Erythroblast (primary cell): ENCODE data around the gene PLCH2.
"Not testable (repeated sequence)": the region's sequence is repeated elsewhere in the genome, so short reads cannot be mapped to it uniquely, and the experiment has no call there.

Experiments used
- DNase-seq, 2 experiments: peaks; one replicate each; lab custom pipeline; 2025; lab: John Stamatoyannopoulos, UW
- GATA1 ChIP-seq: IDR thresholded peaks from 2 replicates; pipeline ENCODE4 v1.6.1; 2011; ENCODE audit warnings: low read depth, mild to moderate bottlenecking, control low read depth, low read length, moderate library complexity
- POLR2A ChIP-seq: IDR thresholded peaks from 2 replicates; pipeline ENCODE4 v1.6.1; 2011; ENCODE audit warnings: mild to moderate bottlenecking, low read length

The PLCH2 gene

GRCh38 chr1:2445823-2446215 lies 30.3 kb upstream of the PLCH2 start:
- TF ChIP-seq GATA1 (no peak), POLR2A (no peak)
- no peak for DNase-seq

GRCh38 chr1:2446394-2446793 lies 29.7 kb upstream of the PLCH2 start:
- no peak for DNase-seq
- TF ChIP-seq GATA1 = no peak

- TF ChIP-seq POLR2A = no peak
- no peak for TF ChIP-seq GATA1
Measured at GRCh38 chr1:2446861-2447260, 29.2 kb upstream of the PLCH2 start.

GRCh38 chr1:2447276-2448097 lies 28.6 kb upstream of the PLCH2 start:
- TF ChIP-seq POLR2A (no peak), GATA1 (no peak)
- DNase-seq = no peak

More at GRCh38 chr1:2446861-2447260, 29.2 kb upstream of the PLCH2 start:
- no peak for DNase-seq

GRCh38 chr1:2448098-2448445 lies 28.0 kb upstream of the PLCH2 start:
- no peak for TF ChIP-seq POLR2A
- TF ChIP-seq GATA1 = no peak
- DNase-seq = no peak

- no peak for TF ChIP-seq GATA1
- no peak for TF ChIP-seq POLR2A
- no peak for DNase-seq
Measured at GRCh38 chr1:2449636-2450454, 26.2 kb upstream of the PLCH2 start.

- DNase-seq = no peak
- no peak for TF ChIP-seq GATA1
- TF ChIP-seq POLR2A = no peak
Measured at GRCh38 chr1:2451741-2452140, 24.3 kb upstream of the PLCH2 start.

GRCh38 chr1:2452201-2452931 lies 23.7 kb upstream of the PLCH2 start:
- DNase-seq = no peak
- TF ChIP-seq POLR2A = no peak
- TF ChIP-seq GATA1 = no peak

- no peak for DNase-seq
- no peak for TF ChIP-seq GATA1
- no peak for TF ChIP-seq POLR2A
Measured at GRCh38 chr1:2452932-2453315, 23.2 kb upstream of the PLCH2 start.

- TF ChIP-seq POLR2A (no peak), GATA1 (no peak)
- no peak for DNase-seq
Measured at GRCh38 chr1:2454227-2454626, 21.9 kb upstream of the PLCH2 start.

- TF ChIP-seq GATA1 = no peak
- no peak for TF ChIP-seq POLR2A
- DNase-seq = no peak
Measured at GRCh38 chr1:2455757-2456156, 20.3 kb upstream of the PLCH2 start.

- no peak for DNase-seq
- TF ChIP-seq GATA1 (no peak), POLR2A (no peak)
Measured at GRCh38 chr1:2457444-2457843, 18.6 kb upstream of the PLCH2 start.

GRCh38 chr1:2458687-2459086 lies 17.4 kb upstream of the PLCH2 start:
- TF ChIP-seq GATA1 = no peak
- no peak for TF ChIP-seq POLR2A

GRCh38 chr1:2459102-2459753 lies 16.9 kb upstream of the PLCH2 start:
- DNase-seq = not testable (repeated sequence)

More at GRCh38 chr1:2458687-2459086, 17.4 kb upstream of the PLCH2 start:
- DNase-seq = no peak
